IPS-18c (cell line): ENCODE results near the gene COA3.

Experiments used
- H3K4me3 ChIP-seq: 2 replicates; pipeline ENCODE4 v1.7.0; 2013; ENCODE audit warnings: low read depth, mild to moderate bottlenecking, low read length, moderate library complexity; ENCODE audit not compliant: insufficient read depth
- H3K9me3 ChIP-seq: one replicate; pipeline ENCODE4 v1.6.1; 2013; ENCODE audit warnings: mild to moderate bottlenecking, low read length, moderate library complexity; ENCODE audit not compliant: control insufficient read depth, insufficient read depth

Gene COA3

DNA sequence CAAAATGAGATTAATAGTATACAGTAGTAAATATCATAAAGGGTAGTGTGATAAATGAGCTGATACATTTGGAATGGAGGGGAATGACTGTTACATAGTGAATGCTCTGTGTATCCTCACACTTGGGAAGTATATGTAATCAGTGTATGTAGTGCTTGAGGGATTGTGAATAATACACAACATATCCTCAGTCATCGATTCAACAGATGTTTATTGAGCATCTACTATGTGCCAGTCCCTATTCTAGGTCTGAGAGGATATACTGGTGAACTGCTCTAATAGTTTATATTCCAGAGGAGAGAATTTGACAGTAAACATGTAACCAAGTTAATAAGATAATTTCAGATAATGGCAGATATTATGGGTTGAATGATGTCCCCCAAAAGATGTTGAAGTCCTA is 29.0 kb upstream of the COA3 start:
- Histone ChIP-seq H3K4me3 (no peak overlapping the region), H3K9me3 (no peaks in the 10 kb centered on the region)

DNA sequence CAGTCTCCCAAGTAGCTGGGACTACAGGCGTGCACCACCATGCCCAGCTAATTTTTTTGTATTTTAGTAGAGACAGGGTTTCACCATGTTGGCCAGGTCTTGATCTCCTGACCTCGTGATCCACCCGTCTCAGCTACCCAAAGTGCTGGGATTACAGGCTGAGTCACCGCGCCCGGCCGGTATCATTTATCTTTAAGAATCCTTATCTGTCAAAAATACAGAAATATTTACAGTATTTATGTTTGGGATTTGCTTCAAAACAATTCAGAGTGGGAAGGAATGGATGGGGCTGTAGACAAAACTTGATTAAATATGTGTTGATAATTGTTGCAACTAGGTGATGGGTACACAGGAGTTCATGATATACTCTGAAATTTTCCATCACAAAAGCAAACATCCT is 22.7 kb upstream of the COA3 start:
- H3K9me3 ChIP-seq: no peaks in the 10 kb centered on the region
- H3K4me3 ChIP-seq: no peak overlapping the region

DNA sequence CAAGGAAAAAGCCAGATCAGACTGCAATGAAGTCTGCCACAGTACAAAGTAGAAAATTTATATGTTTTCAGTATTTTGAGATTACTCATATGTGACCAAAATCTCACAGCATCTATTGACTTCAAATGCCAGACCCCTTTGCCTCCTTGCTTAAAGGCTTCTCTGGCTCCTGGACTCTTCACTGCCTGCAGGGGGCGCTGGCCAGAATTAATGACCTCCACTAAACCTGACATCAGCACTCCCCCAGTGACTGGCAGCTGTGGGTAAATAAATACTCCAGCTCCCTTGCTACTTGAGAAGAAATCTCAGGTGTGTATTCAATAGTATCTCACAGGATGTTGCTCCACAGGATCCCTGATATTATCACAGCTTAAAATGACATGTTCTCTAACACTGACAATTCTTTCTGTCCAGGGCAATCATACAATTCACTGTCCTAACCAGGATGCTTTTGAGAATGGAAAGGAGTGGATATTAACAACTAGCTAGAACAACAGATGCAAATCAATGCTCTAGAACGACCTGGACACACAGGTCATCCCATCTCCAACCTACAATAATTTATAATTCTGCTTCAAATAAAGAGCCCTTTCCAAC is 21.5 kb upstream of the COA3 start:
- H3K9me3 ChIP-seq: no peaks in the 10 kb centered on the region
- H3K4me3 ChIP-seq: no peak overlapping the region

DNA sequence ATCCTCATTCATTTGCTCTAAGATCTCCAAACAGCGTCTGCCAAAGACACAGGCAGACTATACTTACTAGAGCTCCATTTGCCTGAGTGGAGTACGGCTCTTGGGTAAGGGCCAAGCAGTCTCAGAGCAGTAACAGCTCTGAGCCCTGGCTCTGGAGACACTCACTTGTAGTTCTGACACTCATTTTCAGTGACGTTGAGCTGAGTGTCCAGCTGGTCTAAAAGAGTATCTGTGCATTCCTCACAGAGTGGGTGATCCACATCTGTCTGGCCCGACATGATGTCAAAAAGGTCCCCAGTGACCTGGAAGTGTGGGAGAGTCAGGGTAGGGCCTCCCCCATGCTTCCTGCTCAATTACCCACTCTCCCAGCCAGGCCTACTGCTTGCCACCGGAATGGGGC is 19.9 kb upstream of the COA3 start:
- Histone ChIP-seq H3K4me3 (no peak overlapping the region), H3K9me3 (no peaks in the 10 kb centered on the region)

DNA sequence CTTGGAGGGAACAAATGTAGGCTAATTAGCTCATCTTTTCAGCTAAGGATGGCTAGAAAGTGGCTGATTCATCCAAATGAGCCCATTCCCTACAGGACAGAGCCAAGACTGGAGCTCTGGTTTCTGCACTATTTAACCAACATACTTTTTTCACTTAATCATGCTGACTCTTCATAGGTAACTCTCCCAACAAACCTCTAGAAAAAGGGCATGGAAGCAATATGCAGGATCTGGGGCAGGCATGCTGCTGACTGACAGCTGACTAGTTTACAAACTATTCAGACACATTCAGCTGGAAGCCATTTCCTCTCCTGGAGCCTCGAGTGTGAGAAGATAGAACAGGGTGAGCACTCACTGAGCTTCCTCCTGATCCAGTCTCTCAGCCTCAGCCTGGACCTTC is 19.4 kb upstream of the COA3 start:
- H3K9me3 ChIP-seq: no peaks in the 10 kb centered on the region
- H3K4me3 ChIP-seq: no peak overlapping the region

DNA sequence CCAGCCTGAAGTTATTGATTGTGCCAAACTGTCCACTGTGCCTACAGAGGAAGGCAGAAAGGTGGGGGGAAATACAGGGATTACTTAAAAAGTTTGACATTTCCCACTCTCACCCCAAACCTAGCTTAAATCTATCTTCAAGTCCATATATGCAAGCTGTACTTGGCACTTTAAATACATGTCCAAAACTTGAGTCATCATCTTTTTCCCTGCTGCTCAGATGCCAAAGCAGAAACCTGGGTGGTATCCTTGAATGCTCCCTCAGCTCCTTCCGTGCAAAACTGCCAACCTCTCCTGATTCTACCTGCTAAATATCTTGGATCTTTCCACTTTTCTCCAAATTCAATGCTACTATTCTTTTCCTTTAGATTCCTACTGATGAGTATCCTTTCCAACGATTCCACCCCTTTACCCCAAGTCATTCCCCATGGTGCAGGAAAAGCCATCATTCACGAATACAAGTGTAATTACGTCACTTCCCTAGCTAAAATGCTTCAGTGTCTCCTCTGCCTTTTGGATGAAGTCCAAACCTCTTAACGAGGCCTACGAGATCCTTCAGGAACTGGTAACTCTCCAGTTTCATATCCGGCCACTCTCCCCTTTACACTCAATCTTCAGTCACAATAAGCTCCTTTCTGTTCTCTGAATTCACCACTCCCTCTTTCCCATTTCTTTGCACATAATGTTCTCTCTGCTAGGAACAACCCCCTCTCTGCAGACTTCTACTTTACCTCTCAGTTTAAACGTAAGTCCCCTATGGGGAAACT is 16.3 kb upstream of the COA3 start:
- no peaks in the 10 kb centered on the region for H3K9me3 ChIP-seq
- H3K4me3 ChIP-seq: no peak overlapping the region

DNA sequence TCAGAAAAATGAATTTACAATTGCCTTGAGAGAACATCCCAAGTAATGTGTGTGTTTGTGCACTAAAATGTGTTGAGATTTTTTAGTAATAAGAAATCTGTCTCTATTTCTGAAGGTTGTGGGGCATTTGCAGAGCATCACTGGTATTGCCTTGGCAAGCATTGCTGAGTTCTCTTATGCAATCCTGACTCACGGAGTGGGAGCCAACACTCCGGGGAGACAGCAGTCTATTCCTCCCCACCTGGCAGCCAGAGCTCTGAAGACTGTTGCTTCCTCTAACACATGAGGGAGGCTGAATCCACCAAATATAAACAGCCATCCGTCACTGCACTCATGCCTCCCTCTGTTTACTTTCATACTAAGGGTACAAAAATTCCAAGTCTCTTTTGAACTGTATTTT is 10.7 kb upstream of the COA3 start:
- H3K4me3 ChIP-seq: no peak overlapping the region
- no peaks in the 10 kb centered on the region for H3K9me3 ChIP-seq

DNA sequence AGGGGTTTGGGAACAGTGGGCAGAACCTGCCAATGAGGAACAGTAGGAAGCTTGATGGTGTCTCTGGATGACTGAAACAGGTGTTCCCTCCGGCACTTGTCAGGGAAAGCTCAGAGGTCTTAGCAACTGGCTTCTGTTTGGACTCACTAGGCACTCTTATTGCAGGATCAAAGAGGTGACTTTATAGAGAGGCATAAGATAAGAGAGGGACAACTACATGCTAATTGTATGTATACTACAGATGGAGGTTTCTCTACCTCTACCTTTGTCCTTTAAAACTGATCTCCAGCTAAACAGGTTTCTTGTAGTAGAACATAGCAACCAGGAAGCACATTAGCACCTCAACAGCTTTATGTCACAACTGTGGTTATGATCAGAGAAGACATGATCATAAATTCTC is 7.7 kb upstream of the COA3 start:
- H3K9me3 ChIP-seq: no peaks in the 10 kb centered on the region
- H3K4me3 ChIP-seq: no peak overlapping the region

DNA sequence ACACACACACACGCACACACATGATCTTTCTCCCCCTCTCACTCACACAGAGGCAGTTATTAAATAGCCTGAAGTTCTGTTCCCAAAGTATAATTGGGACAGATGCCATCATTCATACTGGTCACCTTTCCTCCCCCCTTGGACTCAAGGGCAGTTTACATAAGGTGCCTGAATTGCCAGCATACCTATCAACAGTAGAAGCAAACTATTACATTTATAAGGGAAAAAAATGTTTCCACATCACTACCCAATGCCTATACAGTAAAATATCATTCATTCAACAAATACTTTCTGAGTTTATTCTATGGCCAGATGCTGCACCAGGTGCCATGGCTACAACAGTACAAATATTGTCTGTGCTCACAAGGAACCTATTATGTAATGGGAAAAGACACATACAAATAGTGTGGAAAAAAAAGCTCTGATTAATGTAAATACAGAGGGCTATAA is 6.4 kb upstream of the COA3 start:
- H3K4me3 ChIP-seq: no peak overlapping the region

DNA sequence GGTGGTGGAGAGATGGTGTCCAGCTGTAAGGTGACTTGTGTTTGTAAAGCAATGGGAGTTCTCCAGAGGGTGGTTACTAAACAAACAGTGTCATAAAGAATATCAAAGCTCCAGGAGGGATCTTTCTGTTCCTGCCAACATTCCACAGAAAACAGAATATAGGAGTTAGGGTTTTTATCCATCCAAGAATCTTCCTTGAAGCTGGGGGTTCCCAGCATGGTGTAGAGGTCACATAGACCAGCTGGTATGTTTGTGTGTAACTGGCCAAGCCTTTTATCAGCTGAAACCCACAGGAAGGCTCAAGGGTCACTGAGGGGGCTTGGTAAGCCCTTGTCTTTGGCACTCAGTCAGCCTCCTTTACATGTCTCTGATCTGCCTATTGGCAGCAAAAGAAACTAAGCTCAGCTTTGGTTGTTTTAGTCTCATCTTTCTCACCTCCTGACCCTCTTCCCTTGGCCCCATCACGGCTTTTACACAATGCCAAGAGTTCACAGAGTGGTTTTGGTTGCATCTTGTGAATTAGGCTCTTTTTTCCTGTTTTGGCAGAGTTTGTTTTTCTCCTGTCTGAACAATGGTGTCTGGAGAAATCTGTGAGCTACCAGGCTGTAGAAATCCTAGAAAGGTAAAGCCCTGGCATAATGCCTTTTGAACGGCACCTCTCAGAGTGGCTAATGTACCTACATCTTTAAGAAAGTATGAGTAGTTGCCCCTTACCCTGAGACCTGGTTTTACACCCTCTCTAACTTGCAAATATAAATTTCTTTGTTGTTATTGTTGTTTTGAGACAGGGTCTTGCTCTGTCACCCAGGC is 4.8 kb upstream of the COA3 start:
- Histone ChIP-seq H3K4me3 (no peak overlapping the region), H3K9me3 (no peaks in the 10 kb centered on the region)

More for the DNA sequence above, 6.4 kb upstream of the COA3 start:
- no peaks in the 10 kb centered on the region for H3K9me3 ChIP-seq

DNA sequence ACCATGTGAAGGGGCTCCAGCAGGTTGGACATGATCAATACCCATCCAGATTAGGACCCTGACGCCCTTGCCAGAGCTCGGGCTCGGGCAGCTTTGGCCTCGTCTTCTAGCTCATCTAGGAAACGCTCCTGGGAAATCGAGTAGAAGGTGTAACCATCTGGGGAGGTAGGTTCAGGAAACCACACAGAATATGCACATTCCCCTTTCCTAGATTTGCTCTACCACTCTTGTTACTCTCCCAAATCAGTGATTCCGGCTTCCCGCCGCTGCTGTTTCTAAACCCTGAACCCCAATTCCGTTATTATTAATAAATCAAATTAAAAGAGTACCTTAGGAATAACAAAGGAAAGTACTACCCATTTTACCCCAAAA is 507 bp downstream of the COA3 start:
- H3K4me3 ChIP-seq: peak overlapping the region; percentile 98
- H3K9me3 ChIP-seq: no peaks in the 10 kb centered on the region

DNA sequence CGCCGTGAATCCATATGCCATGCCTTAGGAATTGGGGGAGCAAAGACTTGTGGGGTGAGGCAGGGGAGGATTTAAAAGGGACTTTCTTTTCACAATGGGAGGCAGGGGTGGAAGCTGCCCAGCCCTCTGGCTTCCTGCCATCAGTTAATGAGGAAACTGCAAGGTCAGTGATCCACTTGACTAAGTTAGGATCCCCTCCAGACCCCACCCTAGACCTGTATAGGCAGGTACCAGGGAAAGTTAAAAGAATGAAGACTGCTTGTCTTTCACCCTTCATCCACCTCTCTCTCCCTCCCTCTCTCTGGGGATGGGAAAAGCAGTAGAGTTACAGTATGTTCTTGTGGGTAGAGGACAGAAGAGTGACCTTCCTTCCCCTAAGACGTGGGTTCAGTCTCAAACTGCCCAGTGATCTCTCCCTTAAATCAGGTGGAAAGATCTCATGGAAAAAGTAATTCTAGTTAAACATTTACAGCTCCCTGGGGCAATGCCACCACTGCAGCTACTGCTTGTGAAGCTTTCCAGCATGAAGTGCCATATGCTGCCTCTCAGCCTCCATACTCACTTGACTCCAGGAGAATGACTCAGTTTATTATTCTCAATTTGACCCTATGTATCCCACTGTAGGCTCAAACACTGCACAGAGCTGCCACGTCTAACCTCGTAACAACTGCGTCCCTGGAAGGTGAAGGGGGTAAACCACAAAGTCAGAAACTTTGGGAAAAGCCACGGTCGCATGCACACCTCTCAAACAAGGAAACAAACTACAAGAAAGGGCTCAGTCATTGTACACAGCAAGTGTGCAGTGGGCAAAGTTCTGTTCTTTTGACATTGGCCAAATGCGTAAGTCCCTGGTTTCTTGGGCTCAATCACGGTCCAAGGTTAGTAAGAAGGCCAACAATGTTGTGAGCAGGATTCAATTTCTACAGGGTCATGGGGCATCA is 1.2 kb downstream of the COA3 start:
- Histone ChIP-seq H3K4me3 (peak overlapping the region; percentile 98), H3K9me3 (no peaks in the 10 kb centered on the region)

DNA sequence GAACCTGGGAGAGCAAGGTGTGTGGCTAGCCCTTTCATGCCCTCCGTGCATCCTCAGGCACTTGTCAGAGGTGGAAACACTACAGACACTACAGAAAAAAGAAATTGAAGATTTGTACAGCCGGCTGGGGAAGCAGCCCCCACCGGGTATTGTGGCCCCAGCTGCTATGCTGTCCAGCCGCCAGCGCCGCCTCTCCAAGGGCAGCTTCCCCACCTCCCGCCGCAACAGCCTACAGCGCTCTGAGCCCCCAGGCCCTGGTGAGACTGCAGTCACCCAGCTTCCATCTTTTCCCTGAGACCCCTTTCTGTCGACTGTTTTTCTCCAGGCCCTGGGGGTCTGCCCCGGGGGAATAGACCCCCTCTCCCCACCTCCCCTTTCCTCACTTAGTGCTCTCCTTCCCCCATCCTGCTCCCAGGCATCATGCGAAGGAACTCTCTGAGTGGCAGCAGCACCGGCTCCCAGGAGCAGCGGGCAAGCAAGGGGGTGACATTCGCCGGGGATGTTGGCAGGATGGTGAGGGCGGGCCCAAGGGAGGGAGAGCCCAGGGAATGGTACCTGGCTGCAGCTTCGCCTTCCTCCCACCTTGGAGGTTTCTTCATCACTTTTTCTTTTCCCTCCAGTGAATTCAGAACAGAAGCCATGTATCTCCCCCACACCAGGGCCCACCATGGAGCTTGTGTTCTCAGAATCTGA is 2.3 kb downstream of the COA3 start:
- no peak overlapping the region for H3K4me3 ChIP-seq
- H3K9me3 ChIP-seq: no peaks in the 10 kb centered on the region

DNA sequence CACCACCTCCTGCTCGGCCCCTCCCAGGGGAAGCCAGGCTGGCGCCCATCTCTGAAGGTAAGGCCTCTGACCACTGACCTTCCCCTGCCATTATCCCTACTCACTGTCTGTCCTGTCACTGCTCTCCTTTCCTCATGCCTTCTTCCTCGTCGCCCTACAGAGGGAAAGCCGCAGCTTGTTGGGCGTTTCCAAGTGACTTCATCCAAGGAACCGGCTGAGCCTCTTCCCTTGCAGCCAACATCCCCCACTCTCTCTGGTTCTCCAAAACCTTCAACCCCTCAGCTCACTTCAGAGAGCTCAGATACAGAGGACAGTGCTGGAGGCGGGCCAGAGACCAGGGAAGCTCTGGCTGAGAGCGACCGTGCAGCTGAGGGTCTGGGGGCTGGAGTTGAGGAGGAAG is 3.0 kb downstream of the COA3 start:
- no peaks in the 10 kb centered on the region for H3K9me3 ChIP-seq
- H3K4me3 ChIP-seq: no peak overlapping the region

DNA sequence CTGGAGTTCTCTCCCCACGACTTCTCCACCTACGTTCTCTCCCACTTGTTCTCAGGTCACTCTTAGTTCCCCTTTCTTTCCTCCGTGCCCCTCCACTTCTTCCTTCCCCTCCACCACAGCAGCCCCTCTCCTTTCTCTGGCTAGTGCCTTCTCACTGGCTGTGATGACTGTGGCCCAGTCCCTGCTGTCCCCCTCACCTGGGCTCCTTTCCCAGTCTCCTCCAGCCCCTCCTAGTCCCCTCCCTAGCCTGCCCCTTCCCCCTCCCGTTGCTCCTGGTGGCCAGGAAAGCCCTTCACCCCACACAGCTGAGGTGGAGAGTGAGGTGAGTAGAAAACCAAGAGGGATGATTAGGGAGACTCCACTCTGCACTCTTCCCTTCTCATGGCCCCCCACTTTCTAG is 3.4 kb downstream of the COA3 start:
- H3K4me3 ChIP-seq: no peak overlapping the region
- H3K9me3 ChIP-seq: no peaks in the 10 kb centered on the region

DNA sequence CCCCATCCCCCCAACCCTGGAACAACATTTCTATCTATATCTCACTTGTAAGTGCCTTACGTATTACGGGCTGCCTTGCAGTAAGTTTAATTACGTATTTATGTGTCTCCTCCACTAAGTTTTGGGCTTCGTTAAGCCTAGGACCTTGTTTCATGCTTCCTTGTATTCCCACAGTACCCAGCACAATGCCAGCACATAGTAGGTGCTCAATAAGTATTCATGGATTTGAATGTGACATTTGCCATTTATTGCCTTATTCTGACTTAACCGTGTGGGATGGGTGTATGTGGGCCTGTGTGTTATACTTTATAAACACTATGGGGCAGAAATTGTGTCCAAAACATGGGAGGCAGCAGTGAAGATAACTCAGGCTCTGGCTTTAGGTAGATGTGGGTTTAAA is 6.0 kb downstream of the COA3 start:
- no peak overlapping the region for H3K4me3 ChIP-seq

DNA sequence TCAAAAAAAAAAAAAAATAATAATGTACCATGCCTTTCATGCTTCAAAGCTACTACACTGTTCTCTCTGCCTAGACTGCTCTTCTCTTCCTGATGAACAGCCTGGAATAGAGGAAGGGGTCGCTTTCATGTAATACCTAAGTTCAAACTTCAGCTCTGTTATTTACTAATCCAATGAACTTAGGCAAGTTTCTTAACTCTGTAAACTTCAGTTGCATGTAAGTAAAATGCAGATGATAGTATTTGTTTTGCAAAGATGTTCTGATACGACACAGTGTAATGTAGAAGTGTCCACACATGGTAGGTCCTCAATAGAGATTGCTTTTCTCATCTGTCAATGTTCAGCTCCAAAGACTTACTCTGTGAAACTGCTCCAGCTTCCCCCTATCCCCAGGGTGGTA is 6.6 kb downstream of the COA3 start:
- Histone ChIP-seq H3K4me3 (no peak overlapping the region), H3K9me3 (no peaks in the 10 kb centered on the region)

More for the DNA sequence above, 6.0 kb downstream of the COA3 start:
- no peaks in the 10 kb centered on the region for H3K9me3 ChIP-seq
